Measurements from ENCODE around the gene MAST4.

GRCh38 chr5:66727630-66728029 lies 131.4 kb downstream of the MAST4 start:
- no peak for TF ChIP-seq CTCF (IDR thresholded peaks at IDR 0.05)
- no peak for TF ChIP-seq POLR2A (IDR thresholded peaks at IDR 0.05)
- no peak for TF ChIP-seq POLR2AphosphoS5 (IDR thresholded peaks at IDR 0.05)
